Mesenchymal stem cell (in vitro differentiated cells and primary cell): Measurements from ENCODE around the gene GLCE.
"Not testable (repeated sequence)": the region's sequence is repeated elsewhere in the genome, so short reads cannot be mapped to it uniquely, and the experiment has no call there.

Experiments
- DNase-seq: peaks from one replicate; pipeline ENCODE4 v3.0.0-alpha.2; 2013
- H2AFZ ChIP-seq: one replicate; pipeline ENCODE4 v1.6.1; 2013; ENCODE audit warnings: low read depth, mild to moderate bottlenecking, control low read depth, inconsistent platforms, low read length, moderate library complexity
- H2AK5ac ChIP-seq: 2 replicates; pipeline ENCODE4 v1.6.1; 2013; ENCODE audit warnings: low read length, moderate library complexity, mild to moderate bottlenecking, inconsistent platforms; ENCODE audit not compliant: severe bottlenecking
- H2BK120ac ChIP-seq: one replicate; pipeline ENCODE4 v1.6.1; 2013; ENCODE audit warnings: low read depth, mild to moderate bottlenecking, inconsistent platforms, low read length, moderate library complexity
- H2BK12ac ChIP-seq, 2 experiments: one replicate each; pipeline ENCODE4 v1.6.1; 2013; ENCODE audit warnings: inconsistent platforms in 2 of 2, low read length in 2 of 2, mild to moderate bottlenecking in 2 of 2, moderate library complexity in 2 of 2, control low read depth in 1 of 2
- H2BK15ac ChIP-seq: one replicate; pipeline ENCODE4 v1.6.1; 2013; ENCODE audit warnings: mild to moderate bottlenecking, low read depth, inconsistent platforms; ENCODE audit not compliant: poor library complexity, severe bottlenecking
- H2BK5ac ChIP-seq: 2 replicates; pipeline ENCODE4 v1.6.1; 2013; ENCODE audit warnings: low read depth, mild to moderate bottlenecking, low read length, control low read depth, inconsistent platforms; ENCODE audit not compliant: poor library complexity, severe bottlenecking
- H3K14ac ChIP-seq, 2 experiments: one replicate each; pipeline ENCODE4 v1.6.1; 2013; ENCODE audit warnings: inconsistent platforms in 2 of 2, low read length in 2 of 2, control low read depth in 1 of 2, mild to moderate bottlenecking in 1 of 2, moderate library complexity in 1 of 2
- H3K18ac ChIP-seq, 2 experiments: one replicate each; pipeline ENCODE4 v1.6.1; 2013; ENCODE audit warnings: inconsistent platforms in 2 of 2, low read length in 2 of 2, control low read depth in 1 of 2, low read depth in 1 of 2, mild to moderate bottlenecking in 1 of 2
- H3K23ac ChIP-seq, 2 experiments: one replicate each; pipeline ENCODE4 v1.6.1; 2013; ENCODE audit warnings: inconsistent platforms in 2 of 2, low read length in 2 of 2, mild to moderate bottlenecking in 2 of 2, moderate library complexity in 2 of 2, control low read depth in 1 of 2
- H3K27ac ChIP-seq: 2 replicates; pipeline ENCODE4 v1.5.1; 2013; ENCODE audit warnings: mild to moderate bottlenecking, moderate library complexity, low read length, control low read depth, inconsistent platforms; ENCODE audit not compliant: poor library complexity, severe bottlenecking
- H3K27me3 ChIP-seq, 2 experiments: 2 replicates each; pipeline versions ENCODE4 v1.6.1 to v1.7.0; 2013; ENCODE audit warnings: low read length in 2 of 2, mild to moderate bottlenecking in 2 of 2, moderate library complexity in 2 of 2, control low read depth in 1 of 2, inconsistent platforms in 1 of 2; ENCODE audit not compliant: control insufficient read depth in 1 of 2, insufficient read depth in 1 of 2
- H3K36me3 ChIP-seq, 2 experiments: 2 replicates each; pipeline versions ENCODE4 v1.6.1 to v1.7.0; 2013; ENCODE audit warnings: low read length in 2 of 2, control low read depth in 1 of 2, inconsistent platforms in 1 of 2, low read depth in 1 of 2, mild to moderate bottlenecking in 1 of 2; ENCODE audit not compliant: insufficient read depth in 2 of 2, control insufficient read depth in 1 of 2
- H3K4ac ChIP-seq, 2 experiments: one replicate each; pipeline ENCODE4 v1.6.1; 2013; ENCODE audit warnings: inconsistent platforms in 2 of 2, low read length in 2 of 2, mild to moderate bottlenecking in 2 of 2, moderate library complexity in 2 of 2, control low read depth in 1 of 2, low read depth in 1 of 2
- H3K4me1 ChIP-seq: 2 replicates; pipeline ENCODE4 v1.6.1; 2013; ENCODE audit warnings: low read depth, low read length, control low read depth; ENCODE audit not compliant: control insufficient read depth, insufficient read depth
- H3K4me2 ChIP-seq: 2 replicates; pipeline ENCODE4 v1.6.1; 2013; ENCODE audit warnings: low read length, mild to moderate bottlenecking, inconsistent platforms; ENCODE audit not compliant: poor library complexity, severe bottlenecking
- H3K4me3 ChIP-seq, 2 experiments: 2 replicates each; pipeline versions ENCODE4 v1.5.1 to v1.7.0; 2013; ENCODE audit warnings: low read length in 2 of 2, mild to moderate bottlenecking in 2 of 2, control low read depth in 1 of 2, low read depth in 1 of 2; ENCODE audit not compliant: insufficient read depth in 1 of 2
- H3K79me1 ChIP-seq: replicated peaks from 2 replicates; pipeline ENCODE4 v1.6.1; 2013; ENCODE audit warnings: mild to moderate bottlenecking, control low read depth, low read length, inconsistent platforms; ENCODE audit not compliant: poor library complexity, severe bottlenecking
- H3K9ac ChIP-seq: 2 replicates; pipeline ENCODE4 v1.7.0; 2013; ENCODE audit warnings: mild to moderate bottlenecking, low read length, moderate library complexity
- H3K9me3 ChIP-seq: 2 replicates; pipeline ENCODE4 v1.7.0; 2013; ENCODE audit warnings: mild to moderate bottlenecking, low read length; ENCODE audit not compliant: control insufficient read depth
- H4K8ac ChIP-seq: one replicate; pipeline ENCODE4 v1.6.1; 2013; ENCODE audit warnings: inconsistent platforms, mild to moderate bottlenecking, low read length, moderate library complexity
- H4K91ac ChIP-seq: one replicate; pipeline ENCODE4 v1.6.1; 2013; ENCODE audit warnings: mild to moderate bottlenecking, low read length, inconsistent platforms
- WGBS: methylation state at CpG from one replicate; pipeline ENCODE4 v1.1.7; 2013; ENCODE audit warnings: mixed read lengths; 5-methylcytosine and 5-hydroxymethylcytosine counted together

Gene GLCE

DNA sequence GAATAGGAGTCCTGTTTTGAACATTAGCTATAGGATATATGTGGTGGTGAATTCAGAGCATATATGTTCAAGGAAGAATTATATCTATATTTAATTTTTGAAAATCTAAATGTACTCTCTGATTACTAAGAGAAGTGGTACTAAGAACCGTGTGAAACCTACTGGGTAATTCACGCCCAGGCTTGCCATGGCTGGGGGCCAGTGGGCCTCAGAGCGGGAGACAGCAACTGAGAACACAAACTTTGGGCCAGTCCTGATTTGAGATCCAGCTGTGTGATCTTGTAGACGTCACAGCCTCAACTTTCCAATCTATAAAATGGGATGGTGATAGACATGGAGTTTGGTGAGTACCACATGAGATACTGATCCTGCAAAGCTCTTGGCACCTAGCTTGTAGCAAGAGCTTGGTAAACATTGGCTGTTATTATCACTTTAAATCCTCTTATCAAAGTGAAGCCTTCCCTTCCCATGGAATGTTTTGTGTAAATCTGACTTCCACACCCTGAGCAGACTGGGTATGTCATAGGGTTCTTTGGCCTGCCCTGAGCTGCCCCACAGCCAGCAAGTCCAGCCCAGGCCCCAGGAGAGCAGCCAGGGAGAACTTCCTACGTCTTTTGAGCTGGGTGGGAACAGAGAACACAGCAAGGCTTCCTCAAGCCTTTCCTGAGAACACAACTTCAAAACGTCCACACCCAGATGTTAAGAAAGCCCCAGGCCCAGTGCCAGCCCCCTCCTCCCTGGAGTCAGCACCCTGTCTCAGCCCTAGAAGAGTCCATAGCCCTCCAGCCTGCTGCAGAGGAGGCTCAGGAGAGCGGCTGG lies 130.1 kb downstream of the GLCE start:
- Histone ChIP-seq H4K91ac (peak overlapping the region; percentile 77), H3K79me1 (no peaks in the 10 kb centered on the region), H2BK15ac (peak overlapping the region; percentile 30), H3K4me1 (no peaks in the 10 kb centered on the region), H3K27me3 (peaks cover 0 to 9% of the 10 kb centered on the region in 2 experiments), H3K23ac (no peak overlapping the region), H2BK120ac (no peak overlapping the region), H2AK5ac (no peak overlapping the region), H3K4me2 (no peak overlapping the region), H2AFZ (no peak overlapping the region), H3K36me3 (no peaks in the 10 kb centered on the region), H3K9me3 (no peaks in the 10 kb centered on the region), H3K14ac (peak overlapping the region in 1 of 2 experiments; percentile 26), H2BK12ac (peak overlapping the region; percentile 75 to 76), H3K4me3 (no peak overlapping the region), H3K18ac (peak overlapping the region; percentile 63 to 80), H2BK5ac (no peak overlapping the region), H3K9ac (no peak overlapping the region), H3K27ac (no peak overlapping the region), H3K4ac (peak overlapping the region in 1 of 2 experiments; percentile 68), H4K8ac (peak overlapping the region; percentile 46)
- 90% methylated on average over 6 of the region's 7 CpGs for WGBS
- DNase-seq: no peak

DNA sequence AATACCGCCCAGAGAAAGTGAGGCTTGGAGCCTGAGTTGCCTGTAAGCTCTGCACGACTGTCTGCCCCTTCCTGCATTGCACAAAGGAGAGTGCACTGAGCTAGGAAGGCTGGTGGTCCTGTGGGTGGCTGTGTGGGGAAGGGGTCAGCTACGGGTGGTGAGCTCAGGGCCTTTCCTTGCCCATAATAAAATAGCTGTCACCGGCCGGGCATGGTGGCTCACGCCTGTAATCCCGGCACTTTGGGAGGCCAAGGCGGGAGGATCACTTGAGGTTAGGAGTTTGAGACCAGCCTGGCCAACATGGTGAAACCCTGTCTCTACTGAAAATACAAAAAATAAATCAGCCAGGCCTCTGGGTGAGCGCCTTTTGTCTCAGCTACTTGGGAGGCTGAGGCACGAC lies 131.2 kb downstream of the GLCE start:
- not testable (repeated sequence) for H3K4me3 ChIP-seq, H2BK120ac ChIP-seq, H3K4me2 ChIP-seq, H4K8ac ChIP-seq, H3K27ac ChIP-seq, H4K91ac ChIP-seq, H3K4ac ChIP-seq, H3K23ac ChIP-seq, H2BK12ac ChIP-seq, H3K18ac ChIP-seq, H2AFZ ChIP-seq, H3K9me3 ChIP-seq, DNase-seq, H3K9ac ChIP-seq, H2AK5ac ChIP-seq, H3K4me1 ChIP-seq, H2BK5ac ChIP-seq, H3K36me3 ChIP-seq, H3K79me1 ChIP-seq, H3K14ac ChIP-seq, H2BK15ac ChIP-seq
- peaks cover 0 to 13% of the 10 kb centered on the region in 2 experiments for H3K27me3 ChIP-seq
- WGBS: 90% methylated on average over 10 of the region's 10 CpGs

DNA sequence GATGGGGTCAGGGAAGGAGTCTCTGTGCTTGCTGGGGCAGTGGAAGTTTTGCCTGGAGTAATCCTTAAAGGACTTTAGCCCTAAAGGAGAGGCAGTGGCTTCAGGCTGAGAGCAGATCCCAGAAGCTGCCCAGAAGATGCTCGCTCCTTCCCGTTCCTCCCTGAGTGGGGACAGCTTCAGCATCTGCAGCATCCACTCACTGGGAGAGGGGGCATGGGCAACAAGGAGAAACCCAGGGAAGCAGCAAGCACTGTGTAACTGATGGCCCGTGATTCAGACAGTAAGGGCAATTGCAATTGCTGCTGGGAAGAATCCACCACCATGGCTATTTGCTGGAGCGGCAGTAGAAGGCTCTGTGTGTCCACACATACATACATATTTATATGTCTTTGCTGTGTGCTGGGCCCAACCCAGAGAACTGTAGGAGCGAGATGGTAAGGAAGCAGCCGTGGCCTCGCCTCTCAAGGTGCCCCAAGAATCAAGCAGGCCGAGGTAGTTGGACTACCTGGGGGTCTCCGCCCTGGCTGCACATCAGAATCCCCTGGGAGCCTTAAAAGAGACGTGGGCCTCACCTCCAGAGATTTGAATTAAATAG lies 132.5 kb downstream of the GLCE start:
- H4K91ac ChIP-seq: no peak overlapping the region
- no peak overlapping the region for H2BK5ac ChIP-seq
- H4K8ac ChIP-seq: no peak overlapping the region
- no peaks in the 10 kb centered on the region for H3K4me1 ChIP-seq
- H3K36me3 ChIP-seq: no peaks in the 10 kb centered on the region
- no peak overlapping the region for H3K4ac ChIP-seq
- H3K27ac ChIP-seq: no peak overlapping the region
- H3K23ac ChIP-seq: no peak overlapping the region
- no peak overlapping the region for H2BK120ac ChIP-seq
- H3K18ac ChIP-seq: no peak overlapping the region
- H2BK15ac ChIP-seq: no peak overlapping the region
- H3K27me3 ChIP-seq: peaks cover 10 to 26% of the 10 kb centered on the region in 2 experiments
- H3K14ac ChIP-seq: no peak overlapping the region
- no peak overlapping the region for H3K4me3 ChIP-seq
- 92% methylated on average over 10 of the region's 10 CpGs for WGBS
- H3K79me1 ChIP-seq: no peaks in the 10 kb centered on the region
- H2AK5ac ChIP-seq: no peak overlapping the region
- H3K4me2 ChIP-seq: no peak overlapping the region
- H2AFZ ChIP-seq: no peak overlapping the region
- H2BK12ac ChIP-seq: no peak overlapping the region
- no peak overlapping the region for H3K9ac ChIP-seq
- H3K9me3 ChIP-seq: no peaks in the 10 kb centered on the region
- no peak for DNase-seq

DNA sequence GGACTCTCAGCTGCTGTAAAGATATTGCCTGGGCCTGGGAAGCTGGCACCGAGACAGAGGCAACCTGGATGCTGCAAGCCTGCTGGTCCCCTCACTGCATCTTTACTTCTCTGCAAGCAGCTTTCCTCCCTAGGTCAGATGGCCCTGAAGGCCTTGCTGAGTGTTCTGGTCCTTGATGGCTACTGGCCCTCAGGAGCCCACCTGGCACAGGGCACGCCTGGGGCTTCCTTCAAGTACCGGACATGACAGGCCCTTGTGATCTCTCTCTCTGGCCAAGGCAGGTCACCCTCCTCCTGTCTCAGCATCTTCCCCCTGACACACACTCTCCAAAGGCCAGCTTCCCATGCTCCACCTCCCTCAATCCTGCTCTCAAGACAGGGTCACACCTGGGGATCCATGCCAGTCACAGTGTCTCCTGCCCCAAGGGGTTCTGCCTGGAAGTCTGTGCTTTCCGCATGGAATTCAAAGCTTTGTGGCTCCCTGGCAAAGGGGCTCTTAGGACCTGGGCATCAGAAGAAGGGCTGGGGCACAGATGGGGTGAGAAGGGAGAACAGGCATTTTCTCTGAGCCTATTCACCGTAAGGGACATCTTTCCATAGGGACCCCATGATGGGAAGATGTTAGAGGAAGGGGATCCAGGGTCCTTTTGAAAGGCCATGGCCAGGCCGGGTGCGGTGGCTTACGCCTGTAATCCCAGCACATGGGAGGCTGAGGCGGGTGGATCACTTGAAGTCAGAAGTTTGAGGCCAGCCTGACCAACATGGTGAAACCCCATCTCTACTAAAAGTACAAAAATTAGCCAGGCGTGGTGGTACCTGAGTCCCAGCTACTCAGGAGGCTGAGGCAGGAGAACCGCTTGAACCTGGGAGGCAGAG lies 133.5 kb downstream of the GLCE start:
- WGBS: 95% methylated on average over 10 of the region's 11 CpGs
- Histone ChIP-seq H3K27ac (no peak overlapping the region), H3K4me2 (no peak overlapping the region)

More for the DNA sequence above, 133.5 kb downstream of the GLCE start:
- H2BK120ac ChIP-seq: no peak overlapping the region
- DNase-seq: no peak
- H4K91ac ChIP-seq: no peak overlapping the region
- no peak overlapping the region for H2BK15ac ChIP-seq
- H3K4ac ChIP-seq: no peak overlapping the region
- H3K18ac ChIP-seq: no peak overlapping the region
- no peak overlapping the region for H2AFZ ChIP-seq
- no peaks in the 10 kb centered on the region for H3K36me3 ChIP-seq
- H4K8ac ChIP-seq: no peak overlapping the region
- no peak overlapping the region for H2AK5ac ChIP-seq
- no peak overlapping the region for H3K23ac ChIP-seq
- no peak overlapping the region for H2BK12ac ChIP-seq
- peaks cover 6% of the 10 kb centered on the region for H3K4me1 ChIP-seq
- no peak overlapping the region for H2BK5ac ChIP-seq
- H3K14ac ChIP-seq: no peak overlapping the region
- no peak overlapping the region for H3K9ac ChIP-seq
- H3K4me3 ChIP-seq: no peak overlapping the region
- H3K27me3 ChIP-seq: peaks cover 15 to 33% of the 10 kb centered on the region in 2 experiments
- no peaks in the 10 kb centered on the region for H3K79me1 ChIP-seq
- H3K9me3 ChIP-seq: no peaks in the 10 kb centered on the region
